Adrenal gland (tissue), 12 donors: ENCODE data around the gene IL31RA. TPM values are rescaled to one million over a fixed set of nuclear protein-coding genes. Genes with fewer than 3 reads are reported as not detected.
A peak's percentile ranks its signal among the peaks of the same experiment; 100 is the strongest.

Experiments used
- DNase-seq, 7 donors: peaks; one replicate each; pipeline ENCODE4 v3.0.0-alpha.2; 2019 to 2020
- H3K27ac ChIP-seq, 5 donors: fragments of 200-600 bp; sonication (generic) in 4 of 5; 1 replicate in 3 of 5; 2 replicates in 2 of 5; pipeline versions ENCODE4 v1.5.1 to v1.8.0; 2016 to 2020; ENCODE audit warnings: mild to moderate bottlenecking in 1 of 5
- H3K27me3 ChIP-seq: fragments of 200-600 bp; 2 replicates; pipeline ENCODE4 v1.8.0; 2021
- H3K36me3 ChIP-seq, 2 donors: fragments of 200-600 bp; replicated peaks in 1 of 2; 1 replicate in 1 of 2; 2 replicates in 1 of 2; pipeline versions ENCODE4 v1.5.1 to v1.8.0; 2018 to 2022
- H3K4me1 ChIP-seq, 2 donors: fragments of 200-600 bp; replicated peaks in 1 of 2; 1 replicate in 1 of 2; 2 replicates in 1 of 2; pipeline versions ENCODE4 v1.5.1 to v1.8.0; 2018 to 2021
- H3K4me3 ChIP-seq, 4 donors: fragments of 200-600 bp; sonication (generic) in 3 of 4; one replicate each; pipeline ENCODE4 v1.5.1; 2016 to 2018
- H3K9me3 ChIP-seq, 3 donors: fragments of 200-600 bp; sonication (generic) in 1 of 3; replicated peaks in 1 of 3; 1 replicate in 2 of 3; 2 replicates in 1 of 3; pipeline versions ENCODE4 v1.5.1 to v1.8.0; 2016 to 2021
- POLR2A ChIP-seq, 2 donors: fragments of 450-650 bp; IDR thresholded peaks; one replicate each; pipeline ENCODE4 v1.6.1; 2017; ENCODE audit warnings: antibody characterized with exemption in 2 of 2, mild to moderate bottlenecking in 2 of 2, moderate library complexity in 1 of 2
- WGBS, 4 donors: extraction: QIAGEN DNeasy Blood & Tissue Kit in 2 of 4; methylation state at CpG; one replicate each; pipeline versions ENCODE4 v1.1.5 to v1.1.7; 2013 to 2017; 5-methylcytosine and 5-hydroxymethylcytosine counted together
- intact Hi-C, 2 donors: fragments of 100-400 bp; cut with DNase I; formaldehyde crosslinking; loops; one replicate each; pipeline versions ENCODE4 v1.14.1 to v1.15.0; 2022 to 2023
- polyA plus RNA-seq, 3 donors: library from polyadenylated mRNA; stranded (reverse); fragments of 200-250 nt in 2 of 3; fragments of 350-450 nt in 1 of 3; fragmentation: Illumina TruSeq in 1 of 3; extraction: RNeasy Lipid Tissue Mini Kit (QIAGEN cat#74804) in 1 of 3; gene quantifications; one replicate each; pipeline ENCODE4 v1.2.3, GENCODE V29; 2013 to 2014
- total RNA-seq, 9 donors: library from RNA; depleted of rRNA in 4 of 9; stranded (reverse); fragments of >200 nt in 4 of 9; fragments of 120-200 nt in 1 of 9; fragmentation: NEBNext Ultra II Directional in 1 of 9; extraction: Animal tissue kit (Norgen Biotek cat#: 25700) in 1 of 9; gene quantifications; one replicate each; pipeline versions ENCODE4 v1.1.0 to v1.2.4, GENCODE V29; 2013 to 2023
- TF ChIP-seq, protein P1 (sequence below), 6 experiments: fragments of 450-650 bp in 4 of 6; fragments of 200-600 bp in 2 of 6; sonication (generic) in 1 of 6; IDR thresholded peaks; 1 replicate in 5 of 6; 2 replicates in 1 of 6; pipeline versions ENCODE4 v1.5.1 to v1.8.0; 2016 to 2021; ENCODE audit warnings: antibody characterized with exemption in 6 of 6, mild to moderate bottlenecking in 2 of 6, moderate library complexity in 1 of 6
- donor health status: healthy with polysubstance abuse.
- donor health status: Bipolar disorder and iron deficiency.
- donor health status: DM: yes; HTN: yes; CAD: no.
- donor health status: DM: no; HTN: no; CAD: no.
- donor health status: DM: no; HTN: no; CAD: no.
- donor health status: DM: yes; HTN: yes; CAD: no.

The IL31RA gene
- total and polyA plus RNA-seq, 12 donors: 0.05 to 0.61 TPM; not detected in 10

DNA sequence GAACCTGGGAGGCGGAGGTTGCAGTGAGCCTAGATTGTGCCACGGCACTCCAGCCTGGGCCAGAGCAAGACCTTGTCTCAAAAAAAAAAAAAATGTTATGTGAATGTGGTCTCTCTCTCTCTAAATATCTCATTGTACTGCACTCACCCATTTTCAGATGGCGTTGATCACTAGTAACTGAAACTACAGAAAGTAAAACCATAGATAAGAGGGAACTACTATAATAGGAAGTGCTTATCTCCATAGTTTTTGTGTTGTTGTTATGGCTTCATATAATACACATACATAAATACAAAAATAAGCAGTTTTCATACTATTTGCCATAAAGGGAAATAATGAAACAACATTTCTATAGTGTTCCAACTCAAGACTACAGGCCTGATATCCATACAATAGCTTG lies 9.1 kb downstream of the IL31RA start:
- H3K4me1 ChIP-seq: no peaks in the 10 kb centered on the region
- WGBS, 4 donors: 51 to 87% (median 65%) methylated on average over 3 of the region's 3 CpGs
- peaks cover 3% of the 10 kb centered on the region for H3K27me3 ChIP-seq
- no peak overlapping the region for H3K27ac ChIP-seq
- intact Hi-C loops: no loop called here
- no peaks in the 10 kb centered on the region for H3K9me3 ChIP-seq
- H3K36me3 ChIP-seq: no peaks in the 10 kb centered on the region
- TF ChIP-seq POLR2A (IDR thresholded peaks at IDR 0.05): no peak
- TF ChIP-seq, protein P1, sequence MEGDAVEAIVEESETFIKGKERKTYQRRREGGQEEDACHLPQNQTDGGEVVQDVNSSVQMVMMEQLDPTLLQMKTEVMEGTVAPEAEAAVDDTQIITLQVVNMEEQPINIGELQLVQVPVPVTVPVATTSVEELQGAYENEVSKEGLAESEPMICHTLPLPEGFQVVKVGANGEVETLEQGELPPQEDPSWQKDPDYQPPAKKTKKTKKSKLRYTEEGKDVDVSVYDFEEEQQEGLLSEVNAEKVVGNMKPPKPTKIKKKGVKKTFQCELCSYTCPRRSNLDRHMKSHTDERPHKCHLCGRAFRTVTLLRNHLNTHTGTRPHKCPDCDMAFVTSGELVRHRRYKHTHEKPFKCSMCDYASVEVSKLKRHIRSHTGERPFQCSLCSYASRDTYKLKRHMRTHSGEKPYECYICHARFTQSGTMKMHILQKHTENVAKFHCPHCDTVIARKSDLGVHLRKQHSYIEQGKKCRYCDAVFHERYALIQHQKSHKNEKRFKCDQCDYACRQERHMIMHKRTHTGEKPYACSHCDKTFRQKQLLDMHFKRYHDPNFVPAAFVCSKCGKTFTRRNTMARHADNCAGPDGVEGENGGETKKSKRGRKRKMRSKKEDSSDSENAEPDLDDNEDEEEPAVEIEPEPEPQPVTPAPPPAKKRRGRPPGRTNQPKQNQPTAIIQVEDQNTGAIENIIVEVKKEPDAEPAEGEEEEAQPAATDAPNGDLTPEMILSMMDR (IDR thresholded peaks at IDR 0.05): no peak
- no peak for DNase-seq
- H3K4me3 ChIP-seq: no peak overlapping the region

DNA sequence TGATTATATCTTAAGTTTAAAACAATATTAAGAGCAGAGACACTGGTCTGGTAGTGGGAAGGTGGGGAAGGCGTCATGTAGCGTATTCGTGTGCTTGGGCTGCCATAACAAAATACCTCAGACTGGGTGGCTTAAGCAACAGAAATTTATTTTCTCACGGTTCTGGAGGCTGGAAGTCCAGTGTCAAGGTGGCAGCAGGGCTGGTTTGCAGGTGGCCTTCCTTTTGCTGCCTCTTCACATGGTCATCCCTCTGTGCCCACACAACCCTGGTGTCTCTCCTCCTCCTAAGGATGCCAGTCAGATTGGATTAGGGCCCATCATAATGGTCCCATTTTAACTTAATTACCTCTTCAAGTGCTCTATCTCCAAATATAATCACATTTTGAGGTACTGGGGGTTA lies 9.6 kb downstream of the IL31RA start:
- Histone ChIP-seq H3K36me3 (no peaks in the 10 kb centered on the region), H3K27me3 (peaks cover 3% of the 10 kb centered on the region), H3K27ac (no peak overlapping the region), H3K4me1 (no peaks in the 10 kb centered on the region), H3K9me3 (no peaks in the 10 kb centered on the region), H3K4me3 (no peak overlapping the region)
- TF ChIP-seq, protein P1 (IDR thresholded peaks at IDR 0.05): no peak
- no peak for TF ChIP-seq POLR2A (IDR thresholded peaks at IDR 0.05)
- 69 to 96% (median 76%) methylated on average over 4 of the region's 4 CpGs for WGBS, 4 donors
- intact Hi-C loops: no loop called here
- DNase-seq: no peak

DNA sequence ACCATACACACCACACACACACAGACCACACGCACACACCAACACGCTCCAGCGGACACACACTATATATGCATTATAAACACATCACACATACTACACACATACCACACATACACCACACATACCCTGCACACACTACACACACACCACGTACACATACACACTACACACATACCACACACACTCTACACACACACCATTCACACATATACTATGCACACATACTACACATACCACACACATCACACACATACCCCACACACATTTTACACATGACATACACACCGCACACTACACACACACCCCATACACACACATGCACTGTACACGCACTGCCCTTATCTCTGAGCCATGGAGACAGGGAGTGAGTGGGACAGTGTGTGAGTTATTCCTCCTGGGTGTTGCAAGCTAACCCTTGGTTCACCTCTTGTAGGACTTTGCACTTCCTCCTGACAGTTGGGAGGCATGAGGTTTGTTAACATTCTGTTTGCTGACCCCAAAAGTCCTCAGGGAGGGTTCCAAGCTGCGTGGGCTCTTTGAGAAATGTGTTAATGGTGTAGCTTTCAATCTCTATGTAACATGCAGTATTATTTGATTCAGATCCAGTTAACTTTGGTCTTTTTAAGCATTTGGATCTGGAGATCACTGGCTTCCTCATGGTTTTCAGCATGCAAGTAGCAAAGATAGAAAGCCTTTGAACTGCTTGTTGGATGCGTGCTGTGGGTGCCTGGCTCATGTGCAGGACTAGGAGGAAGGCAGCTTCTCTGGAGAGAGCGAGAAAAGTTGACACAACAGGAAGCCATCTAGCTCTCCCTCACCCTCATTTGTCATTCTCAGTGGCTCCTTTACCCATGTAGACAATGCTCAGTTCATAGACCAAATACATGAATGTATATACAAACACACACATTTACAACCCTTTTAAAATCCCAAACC lies 13.7 kb downstream of the IL31RA start:
- TF ChIP-seq POLR2A (IDR thresholded peaks at IDR 0.05): no peak
- TF ChIP-seq, protein P1 (IDR thresholded peaks at IDR 0.05): no peak
- DNase-seq: peak in 2 of 7 donors; percentile 3 to 13
- H3K27ac ChIP-seq: no peak overlapping the region
- H3K36me3 ChIP-seq: no peaks in the 10 kb centered on the region
- WGBS, 4 donors: 78 to 86% (median 80%) methylated on average over 9 of the region's 9 CpGs
- peaks cover 0 to 6% of the 10 kb centered on the region in 2 donors for H3K4me1 ChIP-seq
- H3K27me3 ChIP-seq: peaks cover 3% of the 10 kb centered on the region
- no peak overlapping the region for H3K4me3 ChIP-seq
- no peaks in the 10 kb centered on the region for H3K9me3 ChIP-seq
- intact Hi-C loops: no loop called here

DNA sequence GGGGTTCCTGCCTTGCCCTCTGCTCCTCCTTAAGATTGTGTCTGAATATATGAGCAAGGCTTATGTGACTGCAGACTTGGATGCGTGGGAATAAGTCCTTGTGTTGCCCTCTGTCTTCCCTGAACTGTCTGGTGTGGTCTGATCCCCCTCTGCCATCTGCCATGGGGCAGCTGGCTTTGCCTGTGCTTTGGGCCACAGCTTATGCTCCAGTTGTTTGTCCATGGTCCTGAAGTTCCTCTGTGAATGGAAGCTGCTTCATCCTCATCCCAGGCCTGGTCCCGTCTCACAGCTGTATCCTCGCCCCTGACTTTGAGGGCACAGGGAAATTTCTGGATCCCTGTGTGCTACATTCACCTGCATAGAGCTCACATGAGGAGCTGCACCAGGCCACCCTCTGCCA lies 14.7 kb downstream of the IL31RA start:
- Histone ChIP-seq H3K36me3 (no peaks in the 10 kb centered on the region), H3K27me3 (peaks cover 3% of the 10 kb centered on the region), H3K9me3 (no peaks in the 10 kb centered on the region), H3K4me1 (peaks cover 0 to 6% of the 10 kb centered on the region in 2 donors), H3K4me3 (no peak overlapping the region), H3K27ac (no peak overlapping the region)
- intact Hi-C loops: no loop called here
- DNase-seq: no peak
- no peak for TF ChIP-seq POLR2A (IDR thresholded peaks at IDR 0.05)
- TF ChIP-seq, protein P1 (IDR thresholded peaks at IDR 0.05): no peak
- 89 to 100% (median 92%) methylated on average over 1 to 3 of the region's 3 CpGs for WGBS, 4 donors
